Endothelial cell of umbilical vein (primary cell): ENCODE measurements around the gene EHD1. TPM values are rescaled to one million over a fixed set of nuclear protein-coding genes. Genes with fewer than 3 reads are reported as not detected.

Experiments used
- BruUV-seq: library from RNA; stranded (reverse); fragments of 400-500 nt; replicated peaks from 2 replicates; lab custom pipeline; 2021; lab: Mats Ljungman, UMichigan
- CTCF ChIA-PET: fragments of 300-600, 350-600 bp; sonication (Branson Sonifier 250); formaldehyde crosslinking; loops from one replicate; lab custom pipeline; 2021; ENCODE audit warnings: antibody characterized with exemption, inconsistent platforms; lab: Charles Lee
- POLR2A ChIA-PET: fragments of 300-600, 350-600 bp; sonication (Branson Sonifier 250); formaldehyde crosslinking; loops from one replicate; lab custom pipeline; 2021; ENCODE audit warnings: antibody characterized with exemption, inconsistent platforms; lab: Charles Lee
- DNase-seq: peaks from one replicate; pipeline ENCODE4 v3.0.0-alpha.2; 2011; ENCODE audit warnings: low read depth, low spot score
- FAIRE-seq: peaks from 2 replicates; lab custom pipeline; 2011; peaks lifted over from hg19 to GRCh38; lab: Jason Lieb, UNC
- H2AFZ ChIP-seq: 2 replicates; pipeline ENCODE4 v1.6.0; 2012; ENCODE audit warnings: low read depth, low read length, control low read depth, inconsistent platforms
- H3K27ac ChIP-seq: 2 replicates; pipeline ENCODE4 v1.5.1; 2011; ENCODE audit warnings: low read depth, mild to moderate bottlenecking, control low read depth, low read length, moderate library complexity; ENCODE audit not compliant: insufficient read depth
- H3K27me3 ChIP-seq, 2 experiments: 2 replicates each; pipeline versions ENCODE4 v1.6.0 to v1.6.1; 2011; ENCODE audit warnings: low read length in 2 of 2, mixed read lengths in 1 of 2; ENCODE audit not compliant: control insufficient read depth in 2 of 2, insufficient read depth in 2 of 2
- H3K36me3 ChIP-seq, 2 experiments: 2 replicates in 1 of 2; 3 replicates in 1 of 2; pipeline ENCODE4 v1.5.1; 2011; ENCODE audit warnings: low read length in 2 of 2, mild to moderate bottlenecking in 1 of 2, moderate library complexity in 1 of 2; ENCODE audit not compliant: control insufficient read depth in 2 of 2, insufficient read depth in 2 of 2; ENCODE audit errors: extremely low read depth in 1 of 2
- H3K4me1 ChIP-seq: 3 replicates; pipeline ENCODE4 v1.5.1; 2011; ENCODE audit warnings: mild to moderate bottlenecking, low read length; ENCODE audit not compliant: control insufficient read depth, insufficient read depth; ENCODE audit errors: extremely low read depth
- H3K4me2 ChIP-seq: 2 replicates; pipeline ENCODE4 v1.6.1; 2011; ENCODE audit warnings: low read length, control low read depth, mixed read lengths; ENCODE audit not compliant: insufficient read depth
- H3K4me3 ChIP-seq, 3 experiments: fragments of 200-600 bp in 1 of 3; sonication (generic), shearing (Covaris generic) in 1 of 3; replicated peaks in 1 of 3; 2 replicates each; pipeline ENCODE4 v1.5.1; 2011 to 2016; ENCODE audit warnings: control low read depth in 3 of 3, low read length in 3 of 3, mild to moderate bottlenecking in 2 of 3, inconsistent platforms in 1 of 3, low read depth in 1 of 3, moderate library complexity in 1 of 3; ENCODE audit not compliant: insufficient read depth in 1 of 3
- H3K79me2 ChIP-seq: 2 replicates; pipeline ENCODE4 v1.6.0; 2012; ENCODE audit warnings: low read length, inconsistent platforms; ENCODE audit not compliant: control insufficient read depth, insufficient read depth
- H3K9ac ChIP-seq: replicated peaks from 2 replicates; pipeline ENCODE3; 2011; ENCODE audit warnings: low read length, control low read depth; ENCODE audit not compliant: insufficient read depth; ENCODE audit errors: extremely low read depth
- H3K9me1 ChIP-seq: replicated peaks from 3 replicates; pipeline ENCODE4 v1.6.0; 2011; ENCODE audit warnings: mild to moderate bottlenecking, low read length; ENCODE audit not compliant: control insufficient read depth, insufficient read depth; ENCODE audit errors: extremely low read depth
- H3K9me3 ChIP-seq: replicated peaks from 2 replicates; pipeline ENCODE4 v1.5.1; 2012; ENCODE audit warnings: low read length, inconsistent platforms; ENCODE audit not compliant: control insufficient read depth, insufficient read depth
- H4K20me1 ChIP-seq: replicated peaks from 2 replicates; pipeline ENCODE3; 2011; ENCODE audit warnings: mild to moderate bottlenecking, low read length; ENCODE audit not compliant: control insufficient read depth, insufficient read depth; ENCODE audit errors: extremely low read depth
- EZH2 ChIP-seq: IDR thresholded peaks from 2 replicates; pipeline ENCODE4 v1.6.1; 2012; ENCODE audit warnings: borderline replicate concordance, low read depth, mild to moderate bottlenecking, moderate library complexity, low read length, inconsistent platforms; ENCODE audit not compliant: severe bottlenecking
- FOS ChIP-seq: IDR thresholded peaks from 2 replicates; pipeline ENCODE4 v1.6.1; 2011; ENCODE audit warnings: mild to moderate bottlenecking, low read length, moderate library complexity, borderline replicate concordance; ENCODE audit not compliant: insufficient read depth
- GATA2 ChIP-seq: IDR thresholded peaks from 2 replicates; pipeline ENCODE4 v1.7.0; 2011; ENCODE audit warnings: low read depth, mild to moderate bottlenecking, moderate library complexity, mixed read lengths, low read length; ENCODE audit not compliant: insufficient read length, insufficient read depth
- JUN ChIP-seq: IDR thresholded peaks from 2 replicates; pipeline ENCODE4 v1.6.1; 2011; ENCODE audit warnings: borderline replicate concordance, low read depth; ENCODE audit not compliant: insufficient read length, insufficient read depth
- MYC ChIP-seq: IDR thresholded peaks from one replicate; pipeline ENCODE4 v1.6.1; 2011; ENCODE audit warnings: mild to moderate bottlenecking, low read depth, low read length
- POLR2A ChIP-seq: IDR thresholded peaks from 2 replicates; pipeline ENCODE4 v1.6.1; 2012; ENCODE audit warnings: low read depth, mild to moderate bottlenecking, control low read depth, low read length
- POLR2AphosphoS5 ChIP-seq: IDR thresholded peaks from 2 replicates; pipeline ENCODE4 v1.6.1; 2012; ENCODE audit warnings: low read depth, mild to moderate bottlenecking, control low read depth, low read length, moderate library complexity; ENCODE audit not compliant: insufficient read depth
- dilution Hi-C: fragments of 300-500 bp; cut with MboI; formaldehyde crosslinking; loops from one replicate; pipeline ENCODE4 v1.15.0; 2019; ENCODE audit warnings: low sequenced_read_pairs; ENCODE audit not compliant: extremely low pct_ligation_motif_present
- intact Hi-C: fragments of 100-400 bp; cut with micrococcal nuclease; formaldehyde crosslinking; loops from one replicate; pipeline ENCODE4 v1.10.0; 2022
- polyA plus RNA-seq, 4 experiments: library from polyadenylated mRNA; depleted of rRNA in 3 of 4; stranded (reverse) in 3 of 4; unstranded in 1 of 4; fragments of >200 nt; gene quantifications; 2 replicates each; pipeline versions ENCODE4 v1.2.1 to v1.2.3, GENCODE V29; 2011 to 2012; ENCODE audit warnings: missing spikeins in 1 of 4
- total RNA-seq: library from RNA; stranded (reverse); gene quantifications from 2 replicates; pipeline ENCODE4 v1.2.3, GENCODE V29; 2021
- TF ChIP-seq, protein P1 (sequence below), 2 donors: IDR thresholded peaks; 1 replicate in 1 of 2; 2 replicates in 1 of 2; pipeline ENCODE4 v1.5.1; 2011; ENCODE audit warnings: low read length in 2 of 2, mild to moderate bottlenecking in 2 of 2, moderate library complexity in 2 of 2, control low read depth in 1 of 2, inconsistent platforms in 1 of 2, low read depth in 1 of 2; ENCODE audit not compliant: insufficient read depth in 1 of 2; ENCODE audit errors: extremely low read depth in 1 of 2
- TF ChIP-seq, protein P2 (sequence below): IDR thresholded peaks from 2 replicates; pipeline ENCODE4 v1.6.1; 2011; ENCODE audit not compliant: insufficient read depth, insufficient read length

EHD1 gene
- total and polyA plus RNA-seq, 2 donors (not counting 3 experiments of a cell fraction or from before 2014, with no cell fraction given), result 109 to 136 TPM

DNA sequence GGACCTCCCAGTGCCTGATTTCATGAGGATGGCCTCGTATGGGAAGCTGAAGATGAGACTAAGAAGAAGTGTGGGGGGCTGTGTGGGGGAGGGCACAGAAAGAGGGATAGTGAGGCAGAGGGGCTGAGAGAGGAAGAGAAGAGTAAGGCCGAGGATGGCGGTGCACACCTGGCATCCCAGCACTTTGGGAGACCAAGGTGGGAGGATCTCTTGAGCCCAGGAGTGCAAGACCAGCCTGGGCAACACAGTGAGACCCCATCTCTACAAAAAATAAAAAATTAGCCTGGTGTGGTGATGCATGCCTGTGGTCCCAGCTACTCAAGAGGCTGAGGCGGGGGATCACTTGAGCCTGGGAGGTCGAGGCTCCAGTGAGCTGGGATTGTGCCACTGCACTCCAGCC lies 13.5 kb upstream of the EHD1 start:
- H2AFZ ChIP-seq, result no peak overlapping the region
- no peaks in the 10 kb centered on the region for H3K27me3 ChIP-seq
- H3K9ac ChIP-seq, result no peak overlapping the region
- BruUV-seq, result no TSS peak
- intact Hi-C loops, result no loop called here
- peaks cover 3% of the 10 kb centered on the region for H3K4me1 ChIP-seq
- ChIA-PET POLR2A (no interaction called here), CTCF (interaction anchor here (0.9 to 9.4 kb wide), 5 partner anchors 15 to 44 kb away, joined by 3 to 168 read pairs (median 5); partner anchors contain the start of gene CDC42BPG)
- H3K9me3 ChIP-seq, result no peaks in the 10 kb centered on the region
- no peak overlapping the region for H3K4me3 ChIP-seq
- no peaks in the 10 kb centered on the region for H4K20me1 ChIP-seq
- DNase-seq (no peak), FAIRE-seq (no peak)
- no peaks in the 10 kb centered on the region for H3K9me1 ChIP-seq
- TF ChIP-seq FOS (no peak), JUN (no peak), POLR2A (no peak)
- dilution Hi-C loops, result loop anchor here (10.0 kb wide), 1 partner anchor 47 kb away; the partner anchor contains the start of gene CDC42BPG
- no peak overlapping the region for H3K4me2 ChIP-seq
- no peak overlapping the region for H3K27ac ChIP-seq
- H3K79me2 ChIP-seq, result no peaks in the 10 kb centered on the region
- H3K36me3 ChIP-seq, result peaks cover 0 to 7% of the 10 kb centered on the region in 2 experiments

DNA sequence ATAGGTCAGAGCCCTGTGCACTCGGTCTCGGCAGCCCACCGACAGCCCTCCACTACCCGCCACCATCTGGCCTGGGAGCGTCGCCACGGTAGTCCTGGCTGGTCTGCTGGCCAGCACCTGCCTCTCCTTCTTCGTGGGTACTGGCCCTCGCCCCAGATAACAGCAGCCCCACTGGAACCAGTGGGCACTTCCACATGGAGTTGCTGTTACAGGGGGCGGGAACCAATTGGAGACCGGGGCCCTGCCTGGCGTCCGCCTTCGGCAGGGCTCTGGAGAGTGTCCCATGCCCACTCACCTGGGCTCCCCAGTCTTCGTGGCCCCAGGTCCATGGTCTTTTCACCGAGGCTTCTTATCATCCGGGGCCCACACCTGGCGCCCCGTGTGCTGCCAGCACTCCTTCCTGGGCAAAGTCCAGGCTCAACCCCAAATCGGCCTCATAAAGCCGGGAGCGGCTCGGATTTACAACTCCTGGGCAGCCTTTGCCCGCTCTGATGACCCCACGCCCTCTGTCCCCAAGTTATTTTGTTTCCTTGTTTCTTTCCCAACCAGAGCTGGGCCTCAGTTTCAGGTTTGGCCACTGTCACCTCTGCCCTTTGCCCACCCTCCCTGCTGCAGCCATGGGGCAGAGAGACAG lies 12.9 kb upstream of the EHD1 start:
- dilution Hi-C loops (loop anchor here (10.0 kb wide), 1 partner anchor 47 kb away; the partner anchor contains the start of gene CDC42BPG), intact Hi-C loops (no loop called here)
- FAIRE-seq (no peak), DNase-seq (no peak)
- Histone ChIP-seq H3K36me3 (peaks cover 0 to 4% of the 10 kb centered on the region in 2 experiments), H3K9me1 (no peaks in the 10 kb centered on the region), H3K4me1 (peaks cover 3% of the 10 kb centered on the region), H2AFZ (no peak overlapping the region), H3K79me2 (no peaks in the 10 kb centered on the region), H4K20me1 (no peaks in the 10 kb centered on the region), H3K9me3 (no peaks in the 10 kb centered on the region), H3K4me3 (no peak overlapping the region), H3K27me3 (no peaks in the 10 kb centered on the region), H3K4me2 (no peak overlapping the region), H3K27ac (no peak overlapping the region), H3K9ac (no peak overlapping the region)
- CTCF ChIA-PET, result interaction anchor here (1.3 to 9.4 kb wide), 3 partner anchors 16 to 104 kb away, joined by 3 to 168 read pairs (median 4); partner anchors contain the start of gene CDC42BPG
- no TSS peak for BruUV-seq
- POLR2A ChIA-PET, result no interaction called here
- TF ChIP-seq EZH2 (no peak), MYC (no peak), GATA2 (no peak), FOS (no peak), JUN (no peak), POLR2AphosphoS5 (no peak), POLR2A (no peak)
- TF ChIP-seq, protein P1, sequence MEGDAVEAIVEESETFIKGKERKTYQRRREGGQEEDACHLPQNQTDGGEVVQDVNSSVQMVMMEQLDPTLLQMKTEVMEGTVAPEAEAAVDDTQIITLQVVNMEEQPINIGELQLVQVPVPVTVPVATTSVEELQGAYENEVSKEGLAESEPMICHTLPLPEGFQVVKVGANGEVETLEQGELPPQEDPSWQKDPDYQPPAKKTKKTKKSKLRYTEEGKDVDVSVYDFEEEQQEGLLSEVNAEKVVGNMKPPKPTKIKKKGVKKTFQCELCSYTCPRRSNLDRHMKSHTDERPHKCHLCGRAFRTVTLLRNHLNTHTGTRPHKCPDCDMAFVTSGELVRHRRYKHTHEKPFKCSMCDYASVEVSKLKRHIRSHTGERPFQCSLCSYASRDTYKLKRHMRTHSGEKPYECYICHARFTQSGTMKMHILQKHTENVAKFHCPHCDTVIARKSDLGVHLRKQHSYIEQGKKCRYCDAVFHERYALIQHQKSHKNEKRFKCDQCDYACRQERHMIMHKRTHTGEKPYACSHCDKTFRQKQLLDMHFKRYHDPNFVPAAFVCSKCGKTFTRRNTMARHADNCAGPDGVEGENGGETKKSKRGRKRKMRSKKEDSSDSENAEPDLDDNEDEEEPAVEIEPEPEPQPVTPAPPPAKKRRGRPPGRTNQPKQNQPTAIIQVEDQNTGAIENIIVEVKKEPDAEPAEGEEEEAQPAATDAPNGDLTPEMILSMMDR (IDR thresholded peaks at IDR 0.05; ENCODE audit: extremely low read depth in 1 of 2, insufficient read depth in 1 of 2, low read depth in 1 of 2, low read length in 2 of 2), result no peak
- TF ChIP-seq, protein P2, sequence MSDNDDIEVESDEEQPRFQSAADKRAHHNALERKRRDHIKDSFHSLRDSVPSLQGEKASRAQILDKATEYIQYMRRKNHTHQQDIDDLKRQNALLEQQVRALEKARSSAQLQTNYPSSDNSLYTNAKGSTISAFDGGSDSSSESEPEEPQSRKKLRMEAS, result no peak
